Right lobe of liver (tissue), 6 donors: Measurements from ENCODE around the gene PRKN. TPM values are rescaled to one million over a fixed set of nuclear protein-coding genes. Genes with fewer than 3 reads are reported as not detected.
"Not testable (repeated sequence)": the region's sequence is repeated elsewhere in the genome, so short reads cannot be mapped to it uniquely, and the experiment has no call there.

Experiments
- ATAC-seq, 4 donors: fragments of 200-7000 bp; cut with Tn5 transposase; one replicate each; pipeline ENCODE4 v1.9.1; 2020; ENCODE audit warnings: mild to moderate bottlenecking in 4 of 4, moderate library complexity in 4 of 4
- DNase-seq, 3 donors: peaks; one replicate each; pipeline ENCODE4 v3.0.0-alpha.2; 2020
- H3K27ac ChIP-seq, 3 donors: fragments of 200-600 bp; one replicate each; pipeline ENCODE4 v1.8.0; 2022
- H3K27me3 ChIP-seq, 2 donors: fragments of 200-600 bp; one replicate each; pipeline ENCODE4 v1.8.0; 2022
- H3K36me3 ChIP-seq, 4 donors: fragments of 200-600 bp; sonication (generic) in 1 of 4; one replicate each; pipeline versions ENCODE4 v1.5.1 to v1.8.0; 2017 to 2022; ENCODE audit warnings: control low read depth in 1 of 4
- H3K4me1 ChIP-seq, 4 donors: fragments of 200-600 bp; sonication (generic) in 1 of 4; one replicate each; pipeline versions ENCODE4 v1.5.1 to v1.8.0; 2017 to 2022; ENCODE audit warnings: control low read depth in 1 of 4
- H3K4me3 ChIP-seq, 3 donors: fragments of 200-600 bp; one replicate each; pipeline ENCODE4 v1.8.0; 2022
- H3K9me3 ChIP-seq, 4 donors: fragments of 200-600 bp; sonication (generic) in 1 of 4; one replicate each; pipeline versions ENCODE4 v1.5.1 to v1.8.0; 2017 to 2022; ENCODE audit warnings: control low read depth in 1 of 4
- POLR2A ChIP-seq: fragments of 450-650 bp; IDR thresholded peaks from one replicate; pipeline ENCODE4 v1.6.1; 2017; ENCODE audit warnings: antibody characterized with exemption, mild to moderate bottlenecking
- WGBS: methylation state at CpG from one replicate; pipeline ENCODE4 v1.1.6; 2018; ENCODE audit warnings: low coverage, low lambda C conversion rate; ENCODE audit not compliant: insufficient coverage; ENCODE audit errors: missing lambda C conversion rate; 5-methylcytosine and 5-hydroxymethylcytosine counted together
- intact Hi-C, 2 donors: fragments of 100-400 bp; cut with DNase I; formaldehyde crosslinking; loops; one replicate each; pipeline versions ENCODE4 v1.11.2 to v1.14.1; 2022
- total RNA-seq, 6 experiments: library from RNA; depleted of rRNA in 2 of 6; stranded (reverse); fragments of >200 nt in 2 of 6; fragmentation: NEBNext Ultra II Directional in 3 of 6; extraction: Animal tissue kit (Norgen Biotek cat#: 25700) in 3 of 6; gene quantifications; one replicate each; pipeline versions ENCODE4 v1.1.0 to v1.2.4, GENCODE V29; 2016 to 2023
- TF ChIP-seq, protein P1 (sequence below), 4 donors: fragments of 200-600 bp in 3 of 4; fragments of 450-650 bp in 1 of 4; IDR thresholded peaks; one replicate each; pipeline versions ENCODE4 v1.5.1 to v1.8.0; 2016 to 2022; ENCODE audit warnings: antibody characterized with exemption in 4 of 4, mild to moderate bottlenecking in 2 of 4
- donor health status: DM: no; HTN: yes; CAD: no.
- donor health status: DM: no; HTN: no; CAD: no.
- donor health status: DM: no; HTN: no; CAD: no.
- donor health status: DM: no; HTN: yes; CAD: no.
- donor health status: DM: no; HTN: yes; CAD: no.

Gene PRKN
- total RNA-seq, 6 experiments from 2014 or later = 1.1 to 3.7 (median 2.2) TPM

DNA sequence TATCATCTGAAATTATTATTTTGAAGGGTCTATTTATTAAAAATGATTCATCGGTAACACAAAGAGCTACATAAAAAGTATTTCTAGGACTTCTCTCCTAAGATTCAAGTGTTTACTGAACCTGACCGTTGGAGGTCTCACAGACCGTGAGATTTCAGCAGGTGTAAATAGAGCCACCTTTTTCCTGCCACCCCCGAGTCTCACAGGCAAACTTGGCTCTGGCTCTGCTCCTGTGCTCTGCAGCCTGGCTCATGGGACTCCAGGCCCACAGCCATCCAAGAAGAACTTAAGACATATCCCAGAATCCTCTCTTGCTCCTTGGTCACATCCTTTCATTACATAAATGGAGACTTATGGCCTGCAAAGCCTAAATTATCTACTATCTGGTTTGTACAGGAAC lies 1385.9 kb downstream of the PRKN start:
- WGBS = 72% methylated on average over 4 of the region's 4 CpGs
- H3K27me3 ChIP-seq = no peaks in the 10 kb centered on the region
- no peaks in the 10 kb centered on the region for H3K4me1 ChIP-seq
- intact Hi-C loops = no loop called here
- H3K27ac ChIP-seq = no peak overlapping the region
- H3K4me3 ChIP-seq = no peak overlapping the region
- DNase-seq (no peak), ATAC-seq (no peak)
- no peaks in the 10 kb centered on the region for H3K36me3 ChIP-seq
- TF ChIP-seq, protein P1, sequence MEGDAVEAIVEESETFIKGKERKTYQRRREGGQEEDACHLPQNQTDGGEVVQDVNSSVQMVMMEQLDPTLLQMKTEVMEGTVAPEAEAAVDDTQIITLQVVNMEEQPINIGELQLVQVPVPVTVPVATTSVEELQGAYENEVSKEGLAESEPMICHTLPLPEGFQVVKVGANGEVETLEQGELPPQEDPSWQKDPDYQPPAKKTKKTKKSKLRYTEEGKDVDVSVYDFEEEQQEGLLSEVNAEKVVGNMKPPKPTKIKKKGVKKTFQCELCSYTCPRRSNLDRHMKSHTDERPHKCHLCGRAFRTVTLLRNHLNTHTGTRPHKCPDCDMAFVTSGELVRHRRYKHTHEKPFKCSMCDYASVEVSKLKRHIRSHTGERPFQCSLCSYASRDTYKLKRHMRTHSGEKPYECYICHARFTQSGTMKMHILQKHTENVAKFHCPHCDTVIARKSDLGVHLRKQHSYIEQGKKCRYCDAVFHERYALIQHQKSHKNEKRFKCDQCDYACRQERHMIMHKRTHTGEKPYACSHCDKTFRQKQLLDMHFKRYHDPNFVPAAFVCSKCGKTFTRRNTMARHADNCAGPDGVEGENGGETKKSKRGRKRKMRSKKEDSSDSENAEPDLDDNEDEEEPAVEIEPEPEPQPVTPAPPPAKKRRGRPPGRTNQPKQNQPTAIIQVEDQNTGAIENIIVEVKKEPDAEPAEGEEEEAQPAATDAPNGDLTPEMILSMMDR (IDR thresholded peaks at IDR 0.05) = no peak
- TF ChIP-seq POLR2A = no peak
- no peaks in the 10 kb centered on the region for H3K9me3 ChIP-seq

DNA sequence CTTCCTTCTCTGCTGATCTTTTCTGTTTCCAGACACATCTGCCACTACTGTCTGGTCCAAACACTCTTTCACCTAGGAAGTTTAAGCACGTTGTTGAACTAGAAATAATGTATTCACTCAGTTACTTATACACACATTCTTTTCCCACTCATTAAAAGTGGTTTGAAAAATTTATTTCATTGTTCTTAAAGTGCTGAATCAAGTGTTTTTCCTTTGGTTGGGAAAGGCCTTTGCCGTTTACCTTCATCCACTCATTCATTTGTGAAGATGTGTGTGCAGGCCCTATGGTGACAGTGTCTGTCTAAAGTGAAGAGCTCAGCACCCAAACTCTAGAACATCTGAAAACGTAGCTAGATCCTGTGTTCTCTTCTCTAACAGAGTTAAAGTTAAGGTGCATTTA lies 1389.6 kb downstream of the PRKN start:
- ATAC-seq = no peak
- DNase-seq = no peak
- Histone ChIP-seq H3K27me3 (no peaks in the 10 kb centered on the region), H3K36me3 (no peaks in the 10 kb centered on the region), H3K27ac (no peak overlapping the region), H3K9me3 (no peaks in the 10 kb centered on the region), H3K4me3 (no peak overlapping the region), H3K4me1 (no peaks in the 10 kb centered on the region)
- intact Hi-C loops = no loop called here
- 62% methylated on average over 3 of the region's 3 CpGs for WGBS
- no peak for TF ChIP-seq POLR2A
- TF ChIP-seq, protein P1 (IDR thresholded peaks at IDR 0.05) = no peak

DNA sequence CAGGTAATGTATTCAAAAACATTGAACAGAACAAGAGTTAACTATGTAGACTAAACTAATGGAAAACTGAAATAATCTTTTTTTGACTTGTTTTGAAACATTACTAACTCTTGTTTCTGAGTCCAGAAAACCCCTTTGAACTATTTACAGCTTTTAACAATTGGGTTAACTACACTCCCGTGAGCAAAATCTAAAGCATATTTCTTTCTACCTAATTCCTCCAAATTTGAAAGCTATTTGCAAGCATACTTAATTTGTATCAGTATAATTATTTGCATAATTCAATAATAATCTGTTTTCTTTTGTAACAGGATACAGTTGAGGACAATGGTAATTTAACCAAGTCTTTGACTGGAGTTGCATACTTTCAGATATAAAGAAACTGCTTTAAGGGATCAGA lies 1391.1 kb downstream of the PRKN start:
- H3K4me1 ChIP-seq = no peaks in the 10 kb centered on the region
- no peaks in the 10 kb centered on the region for H3K9me3 ChIP-seq
- no peak overlapping the region for H3K4me3 ChIP-seq
- H3K36me3 ChIP-seq = no peaks in the 10 kb centered on the region
- intact Hi-C loops = no loop called here
- 76% methylated on average over 1 of the region's 1 CpG for WGBS
- H3K27ac ChIP-seq = no peak overlapping the region
- TF ChIP-seq, protein P1 (IDR thresholded peaks at IDR 0.05) = no peak
- no peak for TF ChIP-seq POLR2A
- no peak for ATAC-seq
- no peaks in the 10 kb centered on the region for H3K27me3 ChIP-seq
- DNase-seq = no peak

DNA sequence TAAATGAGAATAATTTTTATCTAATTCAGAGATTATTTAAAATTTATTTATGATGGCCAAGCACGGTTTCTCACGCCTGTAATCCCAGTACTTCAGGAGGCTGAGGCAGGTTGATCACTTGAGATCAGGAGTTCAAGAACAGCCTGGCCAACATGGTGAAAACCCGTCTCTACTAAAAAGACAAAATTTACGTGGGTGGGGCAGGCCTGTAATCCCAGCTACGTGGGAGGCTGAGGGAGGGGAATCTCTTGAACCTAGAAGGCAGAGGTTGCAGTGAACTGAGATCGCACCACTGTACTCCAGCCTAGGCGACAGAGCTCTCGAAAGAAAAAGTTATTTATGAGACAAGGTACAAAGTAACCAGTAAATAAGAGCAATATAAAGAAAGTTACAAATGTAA lies 1394.2 kb downstream of the PRKN start:
- intact Hi-C loops = no loop called here
- no peak for ATAC-seq
- no peaks in the 10 kb centered on the region for H3K9me3 ChIP-seq

DNA sequence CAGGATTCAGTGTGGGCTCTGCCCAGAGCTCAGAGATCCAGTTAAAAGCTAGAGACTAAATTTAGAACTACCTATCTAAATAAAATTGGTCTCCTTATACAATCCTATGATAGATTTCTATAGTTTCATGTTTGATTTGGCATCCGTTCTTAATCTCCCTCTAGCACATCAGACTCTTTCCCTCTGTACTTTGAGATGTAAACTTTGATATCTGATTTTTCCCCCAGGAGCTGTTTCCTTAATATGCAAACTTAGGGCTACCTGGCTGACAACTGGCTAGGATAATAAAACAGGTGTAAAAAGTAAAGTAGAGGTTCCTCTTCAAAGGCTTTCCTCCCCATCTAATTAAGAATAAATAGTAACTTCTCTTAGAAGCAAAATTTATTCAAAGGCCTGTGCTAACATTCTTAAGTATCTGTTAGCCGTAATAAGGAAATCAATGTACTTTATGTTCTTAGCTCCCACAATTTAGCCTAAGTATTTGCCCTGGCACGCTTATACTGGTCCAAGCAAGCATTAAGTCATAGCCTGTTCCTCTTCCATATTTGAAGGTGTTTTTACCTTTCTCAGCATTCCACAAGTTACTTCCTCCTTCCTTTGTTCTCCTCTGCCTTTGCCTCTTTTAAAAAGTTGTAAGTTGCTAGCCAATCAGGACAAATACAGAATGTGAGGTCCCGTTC lies 1396.0 kb downstream of the PRKN start:
- peak in 1 of 4 donors; percentile 14 for ATAC-seq
- H3K27ac ChIP-seq, H3K27me3 ChIP-seq, H3K4me3 ChIP-seq, H3K4me1 ChIP-seq, DNase-seq, H3K36me3 ChIP-seq, H3K9me3 ChIP-seq, intact Hi-C loops: not testable (repeated sequence)
- WGBS = 94% methylated on average over 4 of the region's 4 CpGs

More for the DNA sequence above, 1394.2 kb downstream of the PRKN start:
- no peaks in the 10 kb centered on the region for H3K27me3 ChIP-seq
- H3K4me3 ChIP-seq = no peak overlapping the region
- DNase-seq = no peak
- no peaks in the 10 kb centered on the region for H3K36me3 ChIP-seq
- no peak overlapping the region for H3K27ac ChIP-seq
- no peak for TF ChIP-seq POLR2A
- TF ChIP-seq, protein P1 (IDR thresholded peaks at IDR 0.05) = no peak
- H3K4me1 ChIP-seq = no peaks in the 10 kb centered on the region
- 62% methylated on average over 8 of the region's 8 CpGs for WGBS
